DMS53 (cell line): ENCODE measurements around the gene FNDC3B.

Experiments
- DNase-seq: peaks from one replicate; lab custom pipeline; 2025; lab: John Stamatoyannopoulos, UW

Gene FNDC3B

GRCh38 chr3:172135820-172136219, 96.4 kb downstream of the FNDC3B start:
- no peak for DNase-seq

- no peak for DNase-seq
Measured at GRCh38 chr3:172136330-172136729, 97.0 kb downstream of the FNDC3B start.

- DNase-seq: peak; percentile 32
Measured at GRCh38 chr3:172137287-172138192, 98.2 kb downstream of the FNDC3B start.

GRCh38 chr3:172138193-172138537, 98.8 kb downstream of the FNDC3B start:
- DNase-seq: peak; percentile 32

- DNase-seq: peak; percentile 69
Measured at GRCh38 chr3:172138792-172139507, 99.6 kb downstream of the FNDC3B start.

GRCh38 chr3:172139528-172140276, 100.3 kb downstream of the FNDC3B start:
- no peak for DNase-seq

- DNase-seq: no peak
Measured at GRCh38 chr3:172140499-172141391, 101.4 kb downstream of the FNDC3B start.

- DNase-seq: no peak
Measured at GRCh38 chr3:172142051-172142863, 102.9 kb downstream of the FNDC3B start.

GRCh38 chr3:172142864-172143451, 103.6 kb downstream of the FNDC3B start:
- DNase-seq: no peak

- no peak for DNase-seq
Measured at GRCh38 chr3:172143739-172144497, 104.5 kb downstream of the FNDC3B start.

GRCh38 chr3:172144601-172145000, 105.2 kb downstream of the FNDC3B start:
- DNase-seq: no peak

GRCh38 chr3:172145031-172145686, 105.8 kb downstream of the FNDC3B start:
- DNase-seq: no peak

- DNase-seq: no peak
Measured at GRCh38 chr3:172146349-172146748, 107.0 kb downstream of the FNDC3B start.

- DNase-seq: no peak
Measured at GRCh38 chr3:172147113-172147818, 107.9 kb downstream of the FNDC3B start.

- no peak for DNase-seq
Measured at GRCh38 chr3:172148241-172148640, 108.9 kb downstream of the FNDC3B start.

- DNase-seq: no peak
Measured at GRCh38 chr3:172148702-172149565, 109.6 kb downstream of the FNDC3B start.

- no peak for DNase-seq
Measured at GRCh38 chr3:172150268-172150667, 110.9 kb downstream of the FNDC3B start.
